ENCODE data around the gene CACNA2D3. TPM values are rescaled to one million over a fixed set of nuclear protein-coding genes. Genes with fewer than 3 reads are reported as not detected.

The CACNA2D3 gene
- total RNA-seq, 2 experiments from 2014 or later = not detected

GRCh38 chr3:55089211-55089610, 966.9 kb downstream of the CACNA2D3 start:
- H3K79me2 ChIP-seq (ENCODE audit: insufficient read depth, low read depth, low read length) = no peaks in the 10 kb centered on the region
- H3K27ac ChIP-seq (ENCODE audit: low read depth, low read length, poor library complexity, severe bottlenecking) = no peak overlapping the region
- intact Hi-C loops (cut with micrococcal nuclease; ENCODE audit: unreplicated experiment) = no loop called here
- TF ChIP-seq CTCF (conservative IDR thresholded peaks at IDR 0.05; ENCODE audit: low read length) = no peak
- TF ChIP-seq EZH2phosphoT487 (IDR thresholded peaks at IDR 0.05; ENCODE audit: borderline replicate concordance, low read depth, low read length) = no peak
- no TSS peak for BruUV-seq (replicated peaks)
- no peaks in the 10 kb centered on the region for H3K4me1 ChIP-seq (ENCODE audit: insufficient read depth, low read length, poor library complexity, severe bottlenecking)
- H4K20me1 ChIP-seq (ENCODE audit: insufficient read depth, low read length) = no peaks in the 10 kb centered on the region
- no peaks in the 10 kb centered on the region for H3K9me2 ChIP-seq (ENCODE audit: insufficient read depth, low read length)
- DNase-seq (ENCODE audit: low spot score) = no peak
- no peaks in the 10 kb centered on the region for H3K36me3 ChIP-seq (ENCODE audit: insufficient read depth, low read length)
- H3K4me2 ChIP-seq (ENCODE audit: low read length) = no peak overlapping the region
- no peaks in the 10 kb centered on the region for H3K9me3 ChIP-seq (ENCODE audit: low read length)
- no peak overlapping the region for H3K4me3 ChIP-seq (ENCODE audit: low read depth, low read length, poor library complexity, severe bottlenecking)
- no peak overlapping the region for H2AFZ ChIP-seq (ENCODE audit: low read length)
- ChIA-PET POLR2A (no interaction called here), CTCF (ENCODE audit: unreplicated experiment) (no interaction called here)

GRCh38 chr3:55090291-55090690, 967.9 kb downstream of the CACNA2D3 start:
- no peak overlapping the region for H3K4me2 ChIP-seq (ENCODE audit: low read length)
- TF ChIP-seq EZH2phosphoT487 (IDR thresholded peaks at IDR 0.05; ENCODE audit: borderline replicate concordance, low read depth, low read length) = no peak
- TF ChIP-seq CTCF (conservative IDR thresholded peaks at IDR 0.05; ENCODE audit: low read length) = no peak
- DNase-seq (ENCODE audit: low spot score) = no peak
- H3K4me1 ChIP-seq (ENCODE audit: insufficient read depth, low read length, poor library complexity, severe bottlenecking) = no peaks in the 10 kb centered on the region
- H2AFZ ChIP-seq (ENCODE audit: low read length) = no peak overlapping the region
- no peaks in the 10 kb centered on the region for H3K79me2 ChIP-seq (ENCODE audit: insufficient read depth, low read depth, low read length)
- H3K9me2 ChIP-seq (ENCODE audit: insufficient read depth, low read length) = no peaks in the 10 kb centered on the region
- no peak overlapping the region for H3K4me3 ChIP-seq (ENCODE audit: low read depth, low read length, poor library complexity, severe bottlenecking)
- CTCF ChIA-PET (ENCODE audit: unreplicated experiment) = no interaction called here
- no peak overlapping the region for H3K27ac ChIP-seq (ENCODE audit: low read depth, low read length, poor library complexity, severe bottlenecking)
- POLR2A ChIA-PET = no interaction called here
- no TSS peak for BruUV-seq (replicated peaks)
- H3K9me3 ChIP-seq (ENCODE audit: low read length) = no peaks in the 10 kb centered on the region
- no peaks in the 10 kb centered on the region for H3K36me3 ChIP-seq (ENCODE audit: insufficient read depth, low read length)
- intact Hi-C loops (cut with micrococcal nuclease; ENCODE audit: unreplicated experiment) = no loop called here
- no peaks in the 10 kb centered on the region for H4K20me1 ChIP-seq (ENCODE audit: insufficient read depth, low read length)

DNA sequence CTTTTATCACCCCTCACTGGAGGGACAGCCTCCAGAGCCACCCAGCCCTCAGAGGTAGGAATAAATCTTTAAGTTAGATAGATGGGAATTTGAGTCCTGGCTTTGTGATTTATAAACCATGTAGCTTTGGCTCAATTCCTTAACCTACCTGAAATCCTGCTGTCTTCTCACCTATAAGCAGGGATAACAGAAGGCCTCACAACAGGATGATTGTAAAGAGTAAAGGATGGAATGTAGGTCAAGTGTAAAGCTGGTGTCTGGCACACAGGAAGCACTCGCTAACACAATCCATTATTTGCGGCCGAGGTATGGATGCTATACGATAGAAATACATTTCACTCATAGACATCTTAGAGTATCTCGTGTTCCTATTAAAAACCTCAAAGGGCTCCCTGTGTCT, 968.4 kb downstream of the CACNA2D3 start:
- TF ChIP-seq EZH2phosphoT487 (IDR thresholded peaks at IDR 0.05; ENCODE audit: borderline replicate concordance, low read depth, low read length) (no peak), CTCF (conservative IDR thresholded peaks at IDR 0.05; ENCODE audit: low read length) (no peak)
- ChIA-PET CTCF (ENCODE audit: unreplicated experiment) (no interaction called here), POLR2A (no interaction called here)
- no peaks in the 10 kb centered on the region for H3K4me1 ChIP-seq (ENCODE audit: insufficient read depth, low read length, poor library complexity, severe bottlenecking)
- BruUV-seq (replicated peaks) = no TSS peak
- H3K27ac ChIP-seq (ENCODE audit: low read depth, low read length, poor library complexity, severe bottlenecking) = no peak overlapping the region
- no peak overlapping the region for H2AFZ ChIP-seq (ENCODE audit: low read length)
- H4K20me1 ChIP-seq (ENCODE audit: insufficient read depth, low read length) = no peaks in the 10 kb centered on the region
- H3K9me3 ChIP-seq (ENCODE audit: low read length) = no peaks in the 10 kb centered on the region
- H3K79me2 ChIP-seq (ENCODE audit: insufficient read depth, low read depth, low read length) = no peaks in the 10 kb centered on the region
- no peaks in the 10 kb centered on the region for H3K9me2 ChIP-seq (ENCODE audit: insufficient read depth, low read length)
- no peak overlapping the region for H3K4me3 ChIP-seq (ENCODE audit: low read depth, low read length, poor library complexity, severe bottlenecking)
- H3K36me3 ChIP-seq (ENCODE audit: insufficient read depth, low read length) = no peaks in the 10 kb centered on the region
- DNase-seq (ENCODE audit: low spot score) = no peak
- no peak overlapping the region for H3K4me2 ChIP-seq (ENCODE audit: low read length)
- intact Hi-C loops (cut with micrococcal nuclease; ENCODE audit: unreplicated experiment) = no loop called here
